Vagina (tissue), 2 donors: ENCODE measurements around the gene SYNPO. TPM values are rescaled to one million over a fixed set of nuclear protein-coding genes. Genes with fewer than 3 reads are reported as not detected.
A peak's percentile ranks its signal among the peaks of the same experiment; 100 is the strongest.

ENCODE experiments used
- DNase-seq, 2 donors: peaks; one replicate each; pipeline ENCODE4 v3.0.0-alpha.2; 2017; ENCODE audit errors: extremely low spot score in 2 of 2
- H3K27ac ChIP-seq: fragments of 200-600 bp; sonication (generic); one replicate; pipeline ENCODE4 v1.5.1; 2019
- H3K27me3 ChIP-seq: fragments of 200-600 bp; sonication (generic); one replicate; pipeline ENCODE4 v1.5.1; 2019
- H3K36me3 ChIP-seq, 2 donors: fragments of 200-600 bp; sonication (generic); one replicate each; pipeline ENCODE4 v1.5.1; 2017 to 2019
- H3K4me1 ChIP-seq: fragments of 200-600 bp; sonication (generic); one replicate; pipeline ENCODE4 v1.5.1; 2019
- H3K4me3 ChIP-seq, 2 donors: fragments of 200-600 bp; sonication (generic); 1 replicate in 1 of 2; 2 replicates in 1 of 2; pipeline ENCODE4 v1.5.1; 2016 to 2019
- H3K9me3 ChIP-seq: fragments of 200-600 bp; sonication (generic); one replicate; pipeline ENCODE4 v1.5.1; 2019
- POLR2A ChIP-seq, 2 donors: fragments of 450-650 bp; IDR thresholded peaks; one replicate each; pipeline ENCODE4 v1.6.1; 2017; ENCODE audit warnings: antibody characterized with exemption in 2 of 2, mild to moderate bottlenecking in 2 of 2, moderate library complexity in 2 of 2
- POLR2AphosphoS5 ChIP-seq, 2 donors: sonication (generic); formaldehyde crosslinking; IDR thresholded peaks; one replicate each; pipeline ENCODE4 v1.9.0; 2017; ENCODE audit warnings: antibody characterized with exemption in 2 of 2, mild to moderate bottlenecking in 2 of 2, low read depth in 1 of 2; ENCODE audit not compliant: insufficient read depth in 1 of 2
- intact Hi-C: fragments of 100-400 bp; cut with DNase I; formaldehyde crosslinking; loops from one replicate; pipeline ENCODE4 v1.15.1; 2023
- total RNA-seq: library from RNA; depleted of rRNA; stranded (reverse); fragments of >200 nt; gene quantifications from one replicate; pipeline ENCODE4 v1.2.3, GENCODE V29; 2016
- TF ChIP-seq, protein P1 (sequence below), 3 experiments: fragments of 450-650 bp in 2 of 3; fragments of 200-600 bp in 1 of 3; sonication (generic) in 1 of 3; IDR thresholded peaks; one replicate each; pipeline ENCODE4 v1.5.1; 2017 to 2019; ENCODE audit warnings: antibody characterized with exemption in 3 of 3, mild to moderate bottlenecking in 2 of 3, moderate library complexity in 2 of 3

The SYNPO gene
- total RNA-seq, 1 donor from 2014 or later, result 16.7 TPM

DNA sequence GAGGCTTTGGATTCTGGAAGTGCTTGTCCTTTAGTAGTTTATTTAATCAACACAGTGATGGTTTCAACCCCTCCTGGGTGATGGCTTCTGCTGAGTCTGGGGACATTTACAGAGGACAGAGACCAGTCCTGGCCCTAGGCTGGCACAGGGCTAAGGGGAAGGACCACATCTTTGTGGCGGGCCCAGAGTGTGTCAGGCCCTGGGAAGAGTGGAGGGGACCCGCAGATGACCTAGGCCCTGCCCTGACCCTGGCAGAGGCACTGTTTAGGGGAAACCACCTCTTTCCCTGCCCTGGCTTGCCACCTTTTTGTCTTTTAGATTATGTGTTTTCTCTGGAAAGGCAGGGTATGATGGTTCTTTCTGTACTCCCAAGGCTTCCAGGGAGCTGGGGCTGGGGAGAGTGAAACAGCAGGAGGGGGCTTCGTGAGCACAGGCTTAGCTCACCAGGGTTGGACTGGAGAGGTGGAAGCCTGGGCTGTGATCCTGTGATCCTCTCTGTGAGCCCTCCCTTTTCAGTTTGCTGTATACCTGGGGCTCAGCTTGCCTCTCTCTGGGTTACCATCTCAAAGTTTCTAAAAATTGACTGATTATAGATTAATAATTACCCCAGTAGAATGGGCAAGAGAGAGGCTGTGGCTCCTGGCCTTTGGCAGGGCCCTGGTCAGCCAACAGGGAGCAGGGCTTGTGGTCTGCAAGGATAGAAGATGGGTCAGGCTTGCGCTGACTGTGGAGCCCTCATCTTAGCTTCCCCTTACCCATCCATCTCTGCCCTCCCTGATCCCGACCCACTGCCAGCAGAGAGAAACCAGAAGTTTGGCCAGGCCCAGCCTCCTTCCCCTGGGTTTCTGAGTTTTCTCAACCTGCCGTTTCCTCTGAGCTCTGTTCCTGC, 1.7 kb upstream of the SYNPO start:
- H3K4me3 ChIP-seq, result no peak overlapping the region
- no peaks in the 10 kb centered on the region for H3K36me3 ChIP-seq
- H3K27ac ChIP-seq, result peak overlapping the region; percentile 91
- H3K27me3 ChIP-seq, result no peaks in the 10 kb centered on the region
- TF ChIP-seq, protein P1, sequence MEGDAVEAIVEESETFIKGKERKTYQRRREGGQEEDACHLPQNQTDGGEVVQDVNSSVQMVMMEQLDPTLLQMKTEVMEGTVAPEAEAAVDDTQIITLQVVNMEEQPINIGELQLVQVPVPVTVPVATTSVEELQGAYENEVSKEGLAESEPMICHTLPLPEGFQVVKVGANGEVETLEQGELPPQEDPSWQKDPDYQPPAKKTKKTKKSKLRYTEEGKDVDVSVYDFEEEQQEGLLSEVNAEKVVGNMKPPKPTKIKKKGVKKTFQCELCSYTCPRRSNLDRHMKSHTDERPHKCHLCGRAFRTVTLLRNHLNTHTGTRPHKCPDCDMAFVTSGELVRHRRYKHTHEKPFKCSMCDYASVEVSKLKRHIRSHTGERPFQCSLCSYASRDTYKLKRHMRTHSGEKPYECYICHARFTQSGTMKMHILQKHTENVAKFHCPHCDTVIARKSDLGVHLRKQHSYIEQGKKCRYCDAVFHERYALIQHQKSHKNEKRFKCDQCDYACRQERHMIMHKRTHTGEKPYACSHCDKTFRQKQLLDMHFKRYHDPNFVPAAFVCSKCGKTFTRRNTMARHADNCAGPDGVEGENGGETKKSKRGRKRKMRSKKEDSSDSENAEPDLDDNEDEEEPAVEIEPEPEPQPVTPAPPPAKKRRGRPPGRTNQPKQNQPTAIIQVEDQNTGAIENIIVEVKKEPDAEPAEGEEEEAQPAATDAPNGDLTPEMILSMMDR (IDR thresholded peaks at IDR 0.05), result no peak
- no peak for TF ChIP-seq POLR2AphosphoS5 (IDR thresholded peaks at IDR 0.05; ENCODE audit: insufficient read depth in 1 of 2, low read depth in 1 of 2)
- TF ChIP-seq POLR2A (IDR thresholded peaks at IDR 0.05), result no peak
- H3K4me1 ChIP-seq, result peaks cover 86% of the 10 kb centered on the region
- intact Hi-C loops, result no loop called here
- no peaks in the 10 kb centered on the region for H3K9me3 ChIP-seq
- no peak for DNase-seq

DNA sequence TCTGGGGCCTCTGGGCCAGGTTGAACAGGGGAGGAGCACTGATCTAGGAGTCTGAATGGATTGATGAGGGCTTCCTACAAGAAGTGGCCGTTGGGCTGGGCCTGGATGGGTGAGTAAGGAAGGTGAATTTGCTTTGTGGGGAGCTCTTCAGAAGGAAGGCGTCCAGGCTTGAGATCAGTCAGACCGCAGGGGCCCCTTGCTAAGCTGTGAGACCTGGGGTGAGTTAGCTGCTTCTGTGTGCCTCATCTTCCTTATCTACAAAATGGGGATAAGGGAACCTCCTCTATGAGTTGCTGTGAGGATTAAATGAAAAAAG, 1.1 kb upstream of the SYNPO start:
- no peaks in the 10 kb centered on the region for H3K9me3 ChIP-seq
- no peak for DNase-seq
- H3K27me3 ChIP-seq, result no peaks in the 10 kb centered on the region
- intact Hi-C loops, result no loop called here
- peaks cover 92% of the 10 kb centered on the region for H3K4me1 ChIP-seq
- no peak overlapping the region for H3K4me3 ChIP-seq
- no peak for TF ChIP-seq POLR2AphosphoS5 (IDR thresholded peaks at IDR 0.05; ENCODE audit: insufficient read depth in 1 of 2, low read depth in 1 of 2)
- TF ChIP-seq, protein P1 (IDR thresholded peaks at IDR 0.05), result no peak
- no peak for TF ChIP-seq POLR2A (IDR thresholded peaks at IDR 0.05)
- H3K36me3 ChIP-seq, result no peaks in the 10 kb centered on the region
- H3K27ac ChIP-seq, result peak overlapping the region; percentile 91

DNA sequence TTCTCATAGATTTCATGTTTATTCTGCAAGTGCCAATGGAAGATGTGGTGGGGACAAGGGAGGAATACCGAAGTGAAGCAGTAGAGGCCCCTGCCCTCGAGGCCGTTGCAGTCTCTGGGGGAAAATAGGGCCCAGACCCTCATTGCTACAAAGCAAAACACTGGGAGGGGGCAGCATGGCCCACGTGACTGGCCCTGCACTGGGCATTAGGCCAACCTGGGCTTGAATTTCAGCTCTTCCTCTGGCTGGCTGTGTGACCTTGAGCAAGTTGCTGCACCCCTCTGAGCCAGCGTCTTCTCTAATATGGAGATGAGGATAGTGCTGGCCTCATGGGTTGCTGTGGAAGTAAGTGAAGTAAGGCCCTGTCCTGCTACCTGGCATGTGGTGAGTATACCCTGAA, 709 bp upstream of the SYNPO start:
- Histone ChIP-seq H3K27ac (peak overlapping the region; percentile 91), H3K4me1 (peaks cover 96% of the 10 kb centered on the region), H3K9me3 (no peaks in the 10 kb centered on the region), H3K36me3 (no peaks in the 10 kb centered on the region), H3K4me3 (no peak overlapping the region), H3K27me3 (no peaks in the 10 kb centered on the region)
- TF ChIP-seq, protein P1 (IDR thresholded peaks at IDR 0.05), result no peak
- TF ChIP-seq POLR2A (IDR thresholded peaks at IDR 0.05) (no peak), POLR2AphosphoS5 (IDR thresholded peaks at IDR 0.05; ENCODE audit: insufficient read depth in 1 of 2, low read depth in 1 of 2) (no peak)
- no peak for DNase-seq
- intact Hi-C loops, result no loop called here

DNA sequence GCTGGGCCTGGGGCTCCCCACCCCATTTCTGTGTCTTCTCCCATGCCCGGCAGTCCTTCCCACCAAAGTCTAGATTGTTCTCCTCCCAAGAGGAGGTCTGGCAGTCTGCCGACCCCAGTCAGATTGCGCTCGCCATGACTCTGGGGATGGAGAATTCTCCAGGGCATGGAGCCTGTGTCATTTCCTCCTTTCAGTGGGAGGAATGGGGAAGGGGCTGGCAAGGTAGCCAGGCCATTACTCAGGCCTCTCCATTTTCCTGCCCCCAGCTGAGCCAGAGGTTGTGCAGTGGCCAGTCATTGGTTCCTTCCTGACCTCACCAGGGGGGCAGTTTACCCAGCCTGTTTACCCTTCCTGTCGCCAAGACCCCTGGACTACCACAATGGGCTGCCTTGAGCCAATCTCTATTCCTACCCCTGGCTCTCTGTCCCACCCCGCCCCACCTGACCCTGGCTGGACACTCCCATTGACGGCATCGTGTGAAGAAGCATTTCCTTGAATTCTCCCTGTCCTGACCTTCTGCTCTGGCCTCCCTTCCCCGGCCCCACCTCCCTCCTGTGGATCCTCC, 628 bp downstream of the SYNPO start:
- DNase-seq, result no peak
- H3K4me3 ChIP-seq, result peak overlapping the region; percentile 17 to 35
- peak overlapping the region; percentile 91 for H3K27ac ChIP-seq
- no peaks in the 10 kb centered on the region for H3K9me3 ChIP-seq
- TF ChIP-seq, protein P1 (IDR thresholded peaks at IDR 0.05), result no peak
- TF ChIP-seq POLR2AphosphoS5 (IDR thresholded peaks at IDR 0.05; ENCODE audit: insufficient read depth in 1 of 2, low read depth in 1 of 2), result peak in 1 of 2 donors; percentile 47
- intact Hi-C loops, result no loop called here
- H3K36me3 ChIP-seq, result no peaks in the 10 kb centered on the region
- H3K27me3 ChIP-seq, result no peaks in the 10 kb centered on the region
- H3K4me1 ChIP-seq, result peaks cover 93% of the 10 kb centered on the region
